Breast epithelium (tissue), 4 donors: ENCODE results near the gene ZNF195. TPM values are rescaled to one million over a fixed set of nuclear protein-coding genes. Genes with fewer than 3 reads are reported as not detected.

Experiments
- DNase-seq, 2 donors: peaks; one replicate each; pipeline ENCODE4 v3.0.0-alpha.2; 2019; ENCODE audit warnings: low spot score in 2 of 2
- H3K27ac ChIP-seq, 2 donors: fragments of 200-600 bp; sonication (generic) in 1 of 2; one replicate each; pipeline ENCODE4 v1.5.1; 2016 to 2019; ENCODE audit warnings: mild to moderate bottlenecking in 1 of 2
- H3K27me3 ChIP-seq, 2 donors: fragments of 200-600 bp; sonication (generic) in 1 of 2; one replicate each; pipeline versions ENCODE4 v1.5.1 to v1.6.0; 2017 to 2019; ENCODE audit warnings: control low read depth in 1 of 2, mild to moderate bottlenecking in 1 of 2
- H3K36me3 ChIP-seq: fragments of 200-600 bp; one replicate; pipeline ENCODE4 v1.5.1; 2019
- H3K4me1 ChIP-seq, 2 donors: fragments of 200-600 bp; sonication (generic); one replicate each; pipeline ENCODE4 v1.5.1; 2016 to 2019; ENCODE audit warnings: control low read depth in 1 of 2
- H3K4me3 ChIP-seq, 3 donors: fragments of 200-600 bp; sonication (generic); 1 replicate in 2 of 3; 2 replicates in 1 of 3; pipeline ENCODE4 v1.5.1; 2016 to 2019; ENCODE audit warnings: mild to moderate bottlenecking in 3 of 3, moderate library complexity in 2 of 3
- H3K9me3 ChIP-seq, 2 donors: fragments of 200-600 bp; sonication (generic) in 1 of 2; one replicate each; pipeline ENCODE4 v1.5.1; 2016 to 2019; ENCODE audit warnings: control low read depth in 1 of 2
- CTCF ChIP-seq, 3 donors: fragments of 450-650 bp; IDR thresholded peaks; one replicate each; pipeline ENCODE4 v1.5.1; 2016 to 2017; ENCODE audit warnings: antibody characterized with exemption in 3 of 3, mild to moderate bottlenecking in 3 of 3, moderate library complexity in 3 of 3
- POLR2A ChIP-seq: fragments of 450-650 bp; IDR thresholded peaks from one replicate; pipeline ENCODE4 v1.6.1; 2016; ENCODE audit warnings: antibody characterized with exemption, mild to moderate bottlenecking, moderate library complexity
- POLR2AphosphoS5 ChIP-seq, 3 donors: sonication (generic); formaldehyde crosslinking; IDR thresholded peaks; one replicate each; pipeline ENCODE4 v1.6.1; 2017; ENCODE audit warnings: antibody characterized with exemption in 3 of 3
- intact Hi-C: fragments of 100-400 bp; cut with DNase I; formaldehyde crosslinking; loops from one replicate; pipeline ENCODE4 v1.15.1; 2023; ENCODE audit warnings: low total_unique reads
- total RNA-seq, 3 donors: library from RNA; depleted of rRNA; stranded (reverse); fragments of >200 nt; gene quantifications; one replicate each; pipeline ENCODE4 v1.1.0, GENCODE V29; 2016

The ZNF195 gene
- total RNA-seq, 3 donors from 2014 or later = 16.5 to 41.9 (median 31.5) TPM

GRCh38 chr11:3381794-3382193 lies 2.8 kb upstream of the ZNF195 start:
- peaks cover 0 to 5% of the 10 kb centered on the region in 2 donors for H3K4me1 ChIP-seq
- intact Hi-C loops = no loop called here
- TF ChIP-seq POLR2AphosphoS5 (IDR thresholded peaks at IDR 0.05) (no peak), CTCF (IDR thresholded peaks at IDR 0.05) (no peak), POLR2A (no peak)
- no peaks in the 10 kb centered on the region for H3K9me3 ChIP-seq
- no peak overlapping the region for H3K27ac ChIP-seq
- DNase-seq = no peak
- no peaks in the 10 kb centered on the region for H3K36me3 ChIP-seq
- no peak overlapping the region for H3K4me3 ChIP-seq
- no peaks in the 10 kb centered on the region for H3K27me3 ChIP-seq

GRCh38 chr11:3380706-3381545 lies 2.0 kb upstream of the ZNF195 start:
- peak overlapping the region; percentile 11 to 44 (median 33) for H3K4me3 ChIP-seq
- no peak for TF ChIP-seq POLR2A
- no peak for TF ChIP-seq CTCF (IDR thresholded peaks at IDR 0.05)
- TF ChIP-seq POLR2AphosphoS5 (IDR thresholded peaks at IDR 0.05) = no peak

GRCh38 chr11:3375552-3375951 lies 3.4 kb downstream of the ZNF195 start:
- Histone ChIP-seq H3K27me3 (no peaks in the 10 kb centered on the region), H3K36me3 (no peaks in the 10 kb centered on the region), H3K27ac (peak overlapping the region; percentile 27 to 51), H3K4me3 (peak overlapping the region in 1 of 3 donors; percentile 15), H3K9me3 (no peaks in the 10 kb centered on the region), H3K4me1 (peaks cover 0 to 9% of the 10 kb centered on the region in 2 donors)
- TF ChIP-seq POLR2AphosphoS5 (IDR thresholded peaks at IDR 0.05) = no peak
- no peak for TF ChIP-seq POLR2A
- no peak for TF ChIP-seq CTCF (IDR thresholded peaks at IDR 0.05)
- intact Hi-C loops = no loop called here
- DNase-seq = no peak

More at GRCh38 chr11:3380706-3381545, 2.0 kb upstream of the ZNF195 start:
- no peak for DNase-seq
- Histone ChIP-seq H3K27ac (no peak overlapping the region), H3K27me3 (no peaks in the 10 kb centered on the region), H3K36me3 (no peaks in the 10 kb centered on the region), H3K9me3 (no peaks in the 10 kb centered on the region), H3K4me1 (peaks cover 0 to 9% of the 10 kb centered on the region in 2 donors)
- intact Hi-C loops = no loop called here

GRCh38 chr11:3370311-3370870 lies 8.6 kb downstream of the ZNF195 start:
- intact Hi-C loops = no loop called here
- Histone ChIP-seq H3K9me3 (peaks cover 0 to 12% of the 10 kb centered on the region in 2 donors), H3K27ac (peak overlapping the region; percentile 34 to 45), H3K4me3 (no peak overlapping the region), H3K27me3 (no peaks in the 10 kb centered on the region), H3K36me3 (peaks cover 17% of the 10 kb centered on the region), H3K4me1 (no peaks in the 10 kb centered on the region)
- DNase-seq = no peak
- no peak for TF ChIP-seq CTCF (IDR thresholded peaks at IDR 0.05)
- TF ChIP-seq POLR2A = no peak
- TF ChIP-seq POLR2AphosphoS5 (IDR thresholded peaks at IDR 0.05) = no peak

GRCh38 chr11:3369366-3369765 lies 9.6 kb downstream of the ZNF195 start:
- no peaks in the 10 kb centered on the region for H3K4me1 ChIP-seq
- H3K27ac ChIP-seq = no peak overlapping the region
- TF ChIP-seq POLR2AphosphoS5 (IDR thresholded peaks at IDR 0.05) (no peak), POLR2A (no peak), CTCF (IDR thresholded peaks at IDR 0.05) (no peak)
- peaks cover 17% of the 10 kb centered on the region for H3K36me3 ChIP-seq
- no peak for DNase-seq
- intact Hi-C loops = loop anchor here (10.0 kb wide), 1 partner anchor 325 kb away; no protein-coding TSS in a partner anchor
- peaks cover 0 to 14% of the 10 kb centered on the region in 2 donors for H3K9me3 ChIP-seq
- no peaks in the 10 kb centered on the region for H3K27me3 ChIP-seq
- no peak overlapping the region for H3K4me3 ChIP-seq
